HG03571 (cell line): ENCODE measurements around the gene SLC26A6.

Source experiments
- ATAC-seq: cut with Tn5 transposase; IDR thresholded peaks from one replicate; pipeline ENCODE4 v1.9.1; 2021; ENCODE audit not compliant: unreplicated experiment

The SLC26A6 gene

DNA sequence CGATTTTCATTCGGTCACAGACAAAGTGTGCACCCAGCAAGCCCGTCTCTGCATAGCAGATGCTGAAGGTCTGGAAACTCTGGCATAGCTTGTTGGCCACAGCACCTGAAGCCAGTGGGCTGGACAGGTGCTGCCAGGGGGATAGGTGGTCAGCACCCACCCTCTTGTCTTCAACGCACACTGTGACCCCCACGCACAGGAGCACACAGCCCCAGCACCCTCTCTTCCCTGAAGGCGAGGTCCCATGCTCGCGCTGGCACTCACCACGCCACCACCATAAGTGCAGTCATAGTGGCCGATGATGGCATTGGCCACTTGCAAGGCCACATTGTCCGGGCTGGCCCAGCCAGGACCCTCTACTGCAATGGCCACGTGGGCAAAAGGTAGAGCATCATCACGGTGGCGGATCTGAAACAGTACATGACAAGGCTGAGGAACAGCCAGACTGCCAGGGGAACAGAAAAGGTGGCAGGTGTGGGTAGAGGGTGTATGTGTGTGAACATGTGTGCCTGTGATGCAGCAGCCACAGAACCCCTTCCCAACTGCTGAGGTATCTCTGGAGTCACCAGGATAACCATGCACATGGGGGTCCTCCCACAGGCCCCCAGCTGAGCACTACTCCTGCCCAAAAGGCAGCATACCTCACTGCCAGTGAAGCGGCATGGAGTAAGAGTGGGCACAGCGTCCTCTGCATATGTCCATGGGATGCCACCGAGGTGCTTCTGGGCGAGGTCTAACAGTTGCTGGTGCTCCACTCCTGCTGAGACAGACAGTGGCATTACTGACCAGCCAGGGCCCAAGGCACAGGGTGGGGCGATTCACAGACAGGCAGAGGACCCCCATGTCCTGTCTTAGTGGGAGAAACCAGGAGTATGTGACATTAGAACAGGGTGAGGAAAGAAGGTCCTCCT, 34.3 kb downstream of the SLC26A6 start:
- ATAC-seq, result no peak

DNA sequence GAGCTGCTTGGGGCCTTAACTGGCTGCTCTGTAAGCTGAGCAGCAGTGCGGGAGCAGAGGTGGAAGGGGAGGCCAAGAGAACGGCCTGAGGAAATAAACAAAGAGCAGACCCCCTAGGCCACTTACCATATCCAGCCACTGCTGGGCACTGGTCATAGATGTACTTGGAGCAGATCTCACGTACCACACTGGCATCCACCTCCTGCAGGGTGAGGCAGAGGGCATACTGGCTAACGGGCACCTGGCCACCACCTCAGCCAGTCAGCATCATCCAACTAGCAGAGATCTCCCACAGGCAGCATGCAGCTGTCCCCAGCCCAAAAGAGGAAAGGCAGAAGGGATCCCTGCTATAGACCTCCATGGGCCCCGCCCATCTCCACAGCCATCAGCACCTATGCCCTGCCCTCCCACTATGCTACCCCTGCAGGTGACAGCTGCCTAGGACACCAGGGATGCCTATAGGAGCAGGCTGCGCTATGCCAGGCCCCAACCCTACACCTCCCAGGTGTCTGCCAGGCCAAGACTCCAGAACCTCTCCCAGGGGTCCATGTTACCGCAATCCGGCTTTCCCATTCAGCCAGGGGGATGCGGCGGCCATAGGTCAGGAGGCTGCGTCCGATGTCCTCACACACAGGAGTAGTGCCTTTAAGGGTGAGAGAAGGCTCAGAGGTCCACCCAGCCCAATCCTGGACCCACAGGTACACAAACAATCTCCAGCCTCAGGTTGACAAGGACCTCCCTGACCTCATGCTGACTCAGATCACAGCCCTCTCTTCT, 35.6 kb downstream of the SLC26A6 start:
- ATAC-seq, result no peak

DNA sequence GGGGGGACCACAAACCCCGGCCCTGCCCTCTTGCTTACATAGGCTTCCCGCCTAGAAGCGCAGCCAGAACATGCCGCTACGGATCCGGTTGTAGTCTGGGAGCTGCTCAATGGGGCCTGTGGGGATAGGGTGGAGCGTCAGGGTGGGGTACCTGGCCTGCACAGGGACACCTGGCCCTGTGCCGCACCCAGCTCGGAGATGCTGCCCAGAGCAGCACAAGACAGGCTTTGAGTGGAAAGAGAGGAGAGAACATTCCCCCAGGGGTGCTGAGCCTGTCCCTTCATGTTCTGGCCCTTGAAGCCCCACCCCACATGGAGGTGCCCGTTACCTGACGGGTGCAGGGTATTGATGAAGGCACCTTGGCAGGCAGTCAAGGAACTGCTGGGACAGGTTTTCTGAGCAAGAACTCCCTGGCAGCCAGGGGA, 36.2 kb downstream of the SLC26A6 start:
- no peak for ATAC-seq

DNA sequence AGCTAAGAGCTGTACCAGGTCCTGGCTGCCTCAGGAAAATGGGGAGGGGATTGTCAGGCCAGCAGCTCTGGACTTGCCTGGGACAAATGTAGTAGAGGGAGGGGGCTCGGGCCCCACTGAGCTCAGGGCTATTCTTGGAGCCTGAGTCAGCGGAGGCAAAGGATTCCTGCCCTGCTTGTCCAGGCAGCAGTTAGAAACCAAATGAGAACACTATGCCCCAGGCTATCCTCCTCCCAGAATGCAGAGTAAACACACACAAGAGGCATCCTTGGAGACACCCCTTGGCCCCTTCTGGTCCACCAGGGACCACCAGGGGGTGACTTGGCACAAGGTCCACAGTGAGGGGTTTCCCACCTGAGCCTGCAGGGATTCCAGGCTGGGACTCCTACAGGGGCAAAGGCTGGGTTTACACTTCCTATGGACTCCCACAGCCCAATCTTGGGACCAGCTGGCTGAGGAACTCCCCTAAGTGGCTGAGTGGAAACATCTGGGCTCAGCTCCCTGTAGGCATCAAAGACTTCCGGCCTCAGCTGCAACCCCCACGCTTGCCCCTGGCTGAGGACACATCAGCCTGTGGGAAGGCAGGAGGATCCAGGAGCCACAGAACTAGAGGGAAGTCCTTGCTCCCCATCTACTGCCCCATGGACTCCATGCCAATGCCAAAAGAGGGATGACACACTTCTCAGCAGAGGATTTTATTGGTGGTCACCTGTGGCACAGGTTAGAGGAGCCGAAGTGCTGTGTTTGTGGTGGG, 36.8 kb downstream of the SLC26A6 start:
- no peak for ATAC-seq

DNA sequence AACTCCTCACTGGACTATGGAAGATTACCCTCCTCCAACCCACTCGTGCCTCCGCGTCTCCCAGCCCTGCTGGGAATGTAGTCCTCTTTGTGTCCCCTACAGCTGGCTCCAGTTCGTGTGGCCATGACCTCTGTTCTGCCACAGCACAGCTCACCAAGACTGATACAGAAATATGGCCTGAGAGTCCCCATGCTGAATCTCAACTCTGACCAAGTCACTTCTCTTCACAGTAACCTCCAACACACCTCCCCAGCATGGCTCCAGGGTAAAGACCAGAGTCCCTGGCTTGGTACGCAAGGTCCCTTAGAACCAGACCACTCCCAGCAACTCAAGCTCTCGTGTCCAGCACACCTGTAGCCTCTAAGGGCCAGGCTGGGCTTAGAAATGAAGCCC, 37.9 kb downstream of the SLC26A6 start:
- ATAC-seq, result no peak

DNA sequence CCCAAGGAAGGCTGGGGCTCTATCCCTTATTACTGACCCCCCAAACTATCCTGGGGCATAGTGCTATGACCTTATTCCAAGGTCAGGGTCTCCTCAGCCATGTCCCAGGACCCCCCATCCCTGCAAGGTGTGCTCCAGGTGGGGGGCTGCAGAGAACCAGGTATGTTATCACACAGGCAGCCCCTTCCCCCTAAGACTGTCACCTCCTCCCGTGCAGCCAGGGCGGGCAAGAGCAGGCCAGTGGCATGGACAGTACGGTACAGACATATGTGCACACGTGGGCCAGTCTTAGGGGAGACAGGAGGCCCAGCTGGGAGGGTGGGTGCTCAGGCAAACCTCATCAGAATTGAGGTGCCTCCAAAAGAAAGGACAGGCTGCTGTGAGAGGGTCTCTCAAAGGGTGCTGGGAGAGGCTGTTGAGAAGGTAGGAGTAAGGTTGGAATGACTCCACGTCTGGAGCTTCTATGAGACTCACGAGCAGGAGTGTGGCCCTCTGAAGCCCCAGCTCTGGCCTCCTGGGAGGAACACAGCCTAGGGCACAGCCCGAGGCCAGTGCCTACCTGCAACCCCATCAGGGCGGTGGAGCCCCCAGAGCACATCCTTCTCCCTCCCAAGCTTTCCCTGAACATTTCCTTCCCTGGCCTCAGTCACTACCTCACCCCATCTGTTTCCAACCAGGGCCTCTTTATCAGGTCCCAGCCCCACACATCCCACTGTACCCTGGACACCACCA, 38.4 kb downstream of the SLC26A6 start:
- ATAC-seq, result no peak

DNA sequence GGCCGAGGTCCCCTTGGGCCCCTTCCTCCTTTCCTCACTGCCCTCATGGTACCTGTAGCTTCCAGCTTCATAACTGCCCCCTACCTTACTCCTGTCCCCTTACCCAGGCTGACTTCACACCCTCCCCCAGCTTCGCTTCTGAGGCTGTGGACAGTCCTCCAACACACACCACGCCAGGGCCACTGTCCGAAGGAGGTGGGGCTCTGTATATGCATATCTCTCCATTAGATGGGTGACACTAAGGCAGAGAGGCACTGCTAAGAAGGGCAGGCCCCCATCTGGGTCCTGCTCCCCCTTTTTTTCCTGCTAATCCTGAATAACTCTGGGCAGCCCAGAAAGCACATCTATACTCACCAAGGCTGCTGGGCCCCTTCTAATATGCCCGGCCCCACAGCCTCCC, 39.1 kb downstream of the SLC26A6 start:
- ATAC-seq, result no peak

DNA sequence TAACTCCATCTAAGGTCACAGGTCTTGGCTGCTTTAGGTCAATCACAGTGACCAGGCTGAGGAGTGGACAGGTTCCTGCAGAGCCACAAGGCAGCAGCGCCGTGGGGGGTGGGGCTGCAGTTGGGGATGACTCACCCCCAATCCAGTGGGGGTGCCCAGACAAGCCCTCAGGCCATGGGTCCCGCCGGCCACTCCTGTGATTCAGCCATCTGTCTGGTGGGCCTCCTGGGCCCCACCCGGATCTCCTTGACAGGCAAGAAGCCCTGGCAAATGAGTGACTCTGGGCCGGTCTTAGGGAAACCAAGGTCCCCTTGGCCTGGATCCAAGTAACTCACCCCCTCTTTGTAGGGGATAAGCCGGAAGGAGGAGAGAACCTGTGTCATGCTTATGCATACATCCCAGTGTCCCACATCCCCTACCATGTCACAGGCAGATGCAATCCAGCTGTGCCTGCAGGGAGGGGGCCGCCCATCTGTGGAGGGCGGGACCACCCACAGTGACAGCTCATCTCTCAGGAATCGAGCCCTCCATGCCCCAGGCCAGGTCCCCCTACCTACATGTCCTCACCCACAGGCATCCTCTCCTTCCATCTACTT, 39.6 kb downstream of the SLC26A6 start:
- no peak for ATAC-seq

DNA sequence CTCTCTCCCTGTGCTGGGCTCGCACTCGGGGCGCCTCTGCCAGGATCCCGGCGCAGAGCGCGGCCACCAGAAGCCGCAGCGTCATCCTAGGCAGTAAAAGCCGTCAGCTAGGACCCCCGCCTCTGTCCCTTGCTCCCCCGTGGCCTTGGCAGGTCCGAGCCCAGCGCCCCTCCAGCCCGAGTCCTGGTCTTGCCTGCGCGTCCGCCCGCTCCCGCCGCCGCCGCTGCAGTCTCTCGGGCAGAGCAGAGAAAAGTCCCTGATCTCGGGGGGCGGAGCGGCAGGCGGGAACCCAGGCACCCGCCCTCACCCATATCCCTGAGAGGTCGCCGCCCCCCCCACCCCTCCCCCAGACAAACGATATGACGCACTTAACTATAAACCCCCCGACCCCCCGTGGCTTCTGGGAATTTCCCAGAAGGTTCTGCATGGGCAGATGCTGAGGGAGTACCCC, 40.2 kb downstream of the SLC26A6 start, which contains the start of gene COL7A1:
TSS of gene COL7A1 (minus strand) at position 255 of the 451 bp plus-strand sequence. CDS start at position 85, 170 bp downstream.
- ATAC-seq, result no peak

DNA sequence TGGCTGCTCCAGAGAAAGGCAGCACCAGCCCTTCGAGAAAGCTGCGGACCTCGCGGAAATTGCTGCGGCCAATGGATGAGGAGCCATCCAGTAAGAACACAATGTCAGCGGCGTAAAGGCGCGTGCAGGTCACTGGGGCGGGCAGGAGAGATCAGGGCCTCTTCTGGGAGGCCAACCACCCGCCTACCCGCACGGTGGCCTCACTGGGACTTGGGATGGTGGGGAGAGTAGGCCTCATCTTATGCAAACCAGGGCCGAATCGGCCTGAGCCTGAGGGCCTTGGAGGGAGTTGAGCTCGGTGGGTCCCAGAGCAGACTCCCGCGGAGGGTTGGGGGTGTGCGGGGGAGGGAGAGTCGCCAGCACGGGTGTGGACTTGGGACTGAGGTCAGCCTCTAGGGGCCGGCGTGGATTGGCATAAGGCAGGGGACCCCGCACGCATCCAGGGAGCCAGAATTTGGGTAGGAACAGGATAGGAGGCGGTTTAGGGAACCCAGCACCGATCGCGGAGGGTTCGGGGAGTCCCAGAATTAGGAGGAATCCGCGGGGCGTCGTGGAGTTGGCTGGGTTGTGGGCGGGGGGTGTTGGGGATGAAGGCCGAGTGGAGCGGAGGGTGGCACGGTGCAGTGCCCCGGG, 40.7 kb downstream of the SLC26A6 start:
- no peak for ATAC-seq

DNA sequence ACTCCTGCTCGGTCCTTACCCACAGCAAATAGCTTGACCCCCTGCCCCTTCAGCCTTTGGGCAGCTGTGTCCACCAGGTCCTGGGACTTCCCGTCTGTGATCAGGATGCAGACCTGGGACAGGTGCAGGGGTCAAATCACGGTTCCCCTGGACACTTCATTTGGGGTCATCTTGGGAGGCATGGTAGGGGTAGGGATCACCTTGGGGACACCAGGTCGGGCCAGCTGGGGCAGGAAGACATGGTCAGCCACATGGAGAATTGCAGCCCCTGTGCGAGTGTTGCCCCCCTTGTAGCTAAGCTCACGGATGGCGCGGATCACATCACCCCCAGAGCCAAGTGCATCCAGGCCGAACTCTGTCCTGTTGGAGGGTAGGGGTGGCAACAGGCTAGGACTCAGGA, 41.9 kb downstream of the SLC26A6 start:
- ATAC-seq, result no peak

DNA sequence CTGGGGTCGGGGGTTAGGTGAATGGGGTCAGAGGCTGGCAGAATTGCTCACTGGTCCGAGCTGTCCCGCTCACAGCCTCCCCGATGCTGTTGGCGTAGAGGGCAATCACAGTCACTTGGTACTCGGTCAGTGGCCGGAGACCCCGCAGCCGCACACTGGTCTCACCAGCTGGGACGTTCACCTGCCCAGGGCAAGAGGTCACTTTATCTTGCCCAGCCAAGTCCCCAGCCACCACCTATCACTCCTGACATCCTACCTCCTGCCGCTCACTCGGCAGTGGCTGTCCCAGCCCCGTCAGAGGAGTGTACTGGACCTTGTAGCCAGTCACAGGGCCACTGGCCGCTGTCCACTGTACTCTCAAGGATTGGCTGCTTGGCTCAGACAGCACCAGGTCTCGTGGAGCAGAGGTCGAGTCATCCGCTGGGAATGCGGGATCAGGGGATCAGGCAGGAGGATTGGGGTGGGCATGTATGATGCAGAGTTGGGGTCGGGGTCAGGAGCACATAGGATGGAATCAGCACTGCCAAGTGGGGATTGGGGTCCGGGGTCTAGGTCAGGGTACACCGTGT, 42.7 kb downstream of the SLC26A6 start:
- ATAC-seq, result no peak

DNA sequence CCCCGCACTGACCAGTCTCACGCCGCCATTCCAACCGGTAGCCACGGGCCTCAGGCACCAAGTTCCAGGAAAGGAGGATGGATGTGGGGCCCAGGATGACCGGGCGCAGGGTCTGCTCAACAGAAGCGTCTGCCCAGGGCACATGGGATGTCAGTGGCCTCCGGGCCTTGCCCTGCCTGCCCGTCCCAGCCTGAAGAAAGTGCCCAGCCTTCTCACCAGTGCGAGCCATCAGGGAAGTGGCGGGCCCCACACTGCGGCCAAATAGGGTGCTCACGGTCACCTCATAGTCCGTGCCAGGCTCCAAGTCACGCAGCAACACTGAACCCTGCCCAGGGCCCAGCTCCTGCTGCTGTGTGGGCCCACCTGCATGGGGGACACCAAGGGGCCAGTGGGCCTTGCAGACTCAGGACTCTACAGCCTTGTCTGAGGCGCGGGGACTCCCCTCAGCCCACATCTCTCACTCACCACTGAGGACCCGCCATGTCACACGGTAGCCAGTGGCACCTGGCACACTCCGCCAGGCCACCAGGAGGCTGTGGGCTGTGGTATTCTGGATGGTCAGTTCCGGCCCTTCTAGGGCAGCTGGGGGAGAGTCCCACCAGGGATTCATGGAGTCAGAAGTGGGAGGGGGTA, 43.3 kb downstream of the SLC26A6 start:
- ATAC-seq, result no peak

DNA sequence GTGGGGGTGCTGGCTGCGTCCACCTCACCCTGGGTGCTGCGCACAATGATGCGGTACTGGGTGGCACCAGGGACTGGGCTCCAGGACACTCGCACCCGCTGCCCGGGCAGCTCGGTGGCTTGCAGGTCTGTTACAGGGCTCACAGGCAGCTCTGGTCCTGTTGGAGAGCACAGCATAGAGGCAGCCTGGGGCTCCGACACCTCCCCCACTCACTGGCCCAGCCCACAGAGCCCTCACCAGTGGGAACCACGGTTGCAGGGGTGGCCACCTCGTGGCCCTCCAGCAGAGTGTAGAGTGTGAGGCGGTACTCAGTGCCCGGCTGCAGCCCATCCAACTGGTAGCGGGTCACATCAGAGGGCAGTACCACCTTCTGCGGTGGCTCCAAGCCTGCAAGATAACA, 43.8 kb downstream of the SLC26A6 start:
- ATAC-seq, result no peak

DNA sequence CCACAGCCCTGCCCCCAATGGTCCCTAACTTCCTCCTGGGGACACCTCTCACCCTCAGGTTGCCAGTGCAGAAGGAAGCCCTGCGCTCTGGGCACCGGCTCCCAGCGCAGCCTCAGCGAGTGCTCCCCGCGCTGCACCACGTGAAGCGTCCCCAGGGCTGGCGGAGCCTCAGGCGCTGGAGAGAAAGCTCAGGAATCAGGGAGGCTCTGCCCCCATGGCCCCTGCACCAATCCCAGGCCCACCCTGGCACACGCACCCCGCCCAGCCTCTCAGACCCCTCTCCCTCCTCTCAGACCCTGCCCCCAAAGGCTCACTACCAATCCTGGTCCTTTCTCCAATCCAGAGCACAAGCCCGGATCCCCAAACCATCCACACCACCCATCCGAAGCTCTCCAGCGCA, 47.0 kb downstream of the SLC26A6 start:
- ATAC-seq, result no peak

DNA sequence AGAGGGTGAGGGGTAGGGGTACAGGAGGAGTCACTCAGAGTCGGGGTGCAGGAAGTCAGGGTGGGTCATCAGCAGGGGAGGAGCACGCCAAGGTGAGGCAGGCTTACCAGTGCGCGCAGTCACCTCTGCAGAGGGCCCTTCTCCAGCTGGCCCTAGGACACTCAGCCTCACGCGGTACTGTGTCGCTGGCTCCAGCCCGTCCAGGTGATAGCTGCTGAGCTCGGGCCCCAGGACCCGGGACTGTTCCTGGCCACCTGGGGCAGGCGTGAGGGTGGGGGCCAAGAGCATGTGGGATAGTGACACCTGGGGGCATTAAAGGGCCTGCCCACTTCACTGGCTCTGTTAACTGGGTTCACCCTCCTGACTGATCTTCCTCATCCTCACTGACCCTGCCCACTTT, 47.6 kb downstream of the SLC26A6 start:
- no peak for ATAC-seq

DNA sequence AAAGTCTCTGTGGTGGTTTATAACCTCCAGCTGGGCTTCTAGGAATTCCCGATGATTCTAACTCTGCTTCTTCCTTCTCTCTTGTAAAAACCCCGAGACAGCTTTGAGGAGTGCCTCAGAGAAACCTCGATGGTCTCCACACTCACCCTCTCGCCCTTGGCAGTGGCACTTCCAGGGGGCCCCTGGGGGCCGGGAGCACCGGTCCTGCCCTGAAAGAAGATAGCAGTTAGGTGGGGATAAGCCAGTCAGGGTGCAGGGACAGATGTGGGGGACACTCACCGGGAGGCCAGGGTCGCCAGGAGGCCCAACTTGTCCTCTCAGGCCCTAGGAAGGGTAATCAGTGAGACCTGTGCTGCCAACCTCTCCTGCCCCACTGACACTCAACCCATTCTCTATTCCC, 49.9 kb downstream of the SLC26A6 start:
- ATAC-seq, result no peak

DNA sequence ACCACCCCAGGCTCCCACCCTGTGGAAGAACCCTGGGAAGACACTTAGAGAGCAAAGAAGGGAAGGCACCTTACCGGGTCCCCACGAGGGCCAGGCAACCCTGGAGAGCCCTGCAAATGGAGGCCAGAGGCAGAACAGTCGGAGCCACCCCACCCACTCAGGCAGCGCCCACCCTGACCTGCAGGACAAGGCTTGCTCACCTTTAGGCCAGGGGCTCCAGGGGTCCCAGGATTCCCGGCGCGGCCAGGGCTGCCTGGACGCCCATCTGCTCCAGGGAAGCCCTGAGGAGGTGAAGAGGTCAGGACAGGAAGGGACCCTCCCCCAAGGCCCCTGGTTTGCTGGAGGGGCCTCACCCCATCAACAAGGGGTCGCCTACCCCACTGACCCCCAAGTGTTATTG, 50.4 kb downstream of the SLC26A6 start:
- ATAC-seq, result no peak
